CD4-positive, alpha-beta T cell treated with Interferon alpha-2 for 1 hour (primary cell): ENCODE measurements around the gene ABCC8.

Experiments used
- DNase-seq, 2 donors: peaks; one replicate each; pipeline ENCODE4 v3.0.0-alpha.2; 2020 to 2022

The ABCC8 gene

DNA sequence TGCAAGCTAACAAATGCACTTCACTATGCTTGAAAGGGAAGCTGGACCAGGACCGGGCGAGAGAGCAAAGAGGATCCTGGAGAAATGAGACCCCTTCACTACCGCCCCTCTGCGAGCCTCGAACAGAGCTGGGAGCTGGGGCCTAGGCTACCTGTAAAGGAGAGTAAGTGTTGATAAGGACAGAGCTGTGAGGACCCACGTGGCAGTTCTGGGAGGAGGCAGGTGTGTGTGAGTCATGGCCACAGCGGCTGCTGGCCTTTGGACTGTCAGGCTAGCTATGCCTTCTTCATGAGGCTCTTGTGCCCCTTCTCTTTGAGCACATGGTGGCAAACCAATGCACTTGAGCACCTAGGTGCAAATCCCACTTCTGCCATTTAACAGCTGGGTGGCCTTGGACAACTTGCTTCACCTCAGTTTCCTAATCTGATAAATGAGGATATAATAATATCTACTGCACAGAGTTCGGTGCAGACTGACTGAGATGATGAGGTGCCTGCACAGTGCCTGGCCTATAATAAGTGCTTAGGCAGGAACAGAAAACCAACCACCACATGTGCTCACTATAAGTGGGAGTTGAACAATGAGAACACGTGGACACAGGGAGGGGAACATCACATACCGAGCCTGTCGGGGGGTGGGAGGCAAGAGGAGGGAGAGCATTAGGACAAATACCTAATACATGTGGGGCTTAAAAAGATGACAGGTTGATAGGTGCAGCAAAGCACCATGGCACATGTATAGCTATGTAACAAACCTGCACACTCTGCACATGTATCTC lies 52.9 kb downstream of the ABCC8 start:
- DNase-seq, result no peak

DNA sequence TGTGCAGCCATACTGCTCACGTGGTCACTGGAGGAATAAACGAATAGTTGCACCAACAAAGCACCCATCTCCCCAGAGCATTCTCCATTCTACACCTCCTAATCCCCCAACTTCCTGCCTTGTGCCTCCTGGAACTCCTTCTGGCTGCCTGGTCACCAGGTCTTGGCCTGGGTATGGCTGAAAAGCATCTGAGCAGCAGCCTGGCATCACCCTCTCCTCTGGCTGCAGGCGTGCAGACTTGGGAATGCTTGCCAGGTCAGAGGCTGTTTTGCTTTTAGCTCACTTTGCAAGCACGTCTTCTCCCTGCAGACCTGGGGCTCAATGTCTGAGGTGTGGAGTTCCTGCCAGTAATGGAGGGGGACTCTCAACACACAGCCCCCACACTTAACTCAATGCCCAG lies 54.9 kb downstream of the ABCC8 start:
- no peak for DNase-seq

DNA sequence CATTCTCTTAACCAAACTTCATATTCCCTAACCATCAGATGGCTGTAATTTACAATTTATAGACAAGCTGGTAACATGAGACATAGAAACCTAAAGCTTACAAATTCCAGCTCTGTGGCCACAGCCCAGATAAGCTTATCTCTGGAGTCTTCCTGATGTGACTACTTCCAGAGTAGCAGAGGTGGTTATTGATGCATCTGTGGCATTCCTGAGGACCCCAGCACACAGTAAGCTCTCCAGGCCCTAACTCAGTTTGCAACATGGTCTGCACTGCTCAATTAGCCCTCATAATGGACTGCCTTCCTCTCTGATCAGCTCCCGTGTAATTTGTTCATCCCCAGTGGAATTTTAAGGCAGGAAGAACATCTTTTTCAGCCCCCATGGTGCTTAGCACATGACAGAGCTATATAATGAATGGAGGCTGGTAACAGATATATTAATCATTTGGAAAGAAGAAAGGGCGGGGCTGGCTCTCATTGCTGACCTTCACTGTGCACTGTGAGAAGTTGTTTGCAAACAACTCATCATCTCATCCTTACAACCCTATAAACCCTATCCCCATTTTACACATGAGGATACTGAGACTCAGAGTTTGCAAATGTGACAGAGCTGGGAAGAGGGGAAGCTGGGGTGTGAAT lies 58.1 kb downstream of the ABCC8 start:
- DNase-seq, result no peak

DNA sequence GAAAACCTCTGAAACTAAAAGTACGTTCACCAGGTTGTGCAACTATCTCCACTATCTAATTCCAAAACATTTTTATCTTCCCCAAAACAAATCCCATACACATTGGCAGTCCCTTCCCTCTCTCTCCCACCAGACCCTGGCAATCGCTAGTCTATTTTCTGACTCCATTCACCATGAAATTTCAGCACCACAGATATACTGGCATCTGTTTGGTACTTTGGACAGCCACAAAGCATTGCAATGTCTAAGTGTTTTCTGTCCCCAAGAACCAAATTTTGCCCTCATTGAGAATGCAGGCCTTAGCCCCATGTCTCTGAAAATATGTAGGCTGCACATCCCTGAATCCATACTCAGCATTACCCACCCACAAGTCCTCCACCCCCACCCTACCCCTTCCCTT lies 60.2 kb downstream of the ABCC8 start:
- no peak for DNase-seq

DNA sequence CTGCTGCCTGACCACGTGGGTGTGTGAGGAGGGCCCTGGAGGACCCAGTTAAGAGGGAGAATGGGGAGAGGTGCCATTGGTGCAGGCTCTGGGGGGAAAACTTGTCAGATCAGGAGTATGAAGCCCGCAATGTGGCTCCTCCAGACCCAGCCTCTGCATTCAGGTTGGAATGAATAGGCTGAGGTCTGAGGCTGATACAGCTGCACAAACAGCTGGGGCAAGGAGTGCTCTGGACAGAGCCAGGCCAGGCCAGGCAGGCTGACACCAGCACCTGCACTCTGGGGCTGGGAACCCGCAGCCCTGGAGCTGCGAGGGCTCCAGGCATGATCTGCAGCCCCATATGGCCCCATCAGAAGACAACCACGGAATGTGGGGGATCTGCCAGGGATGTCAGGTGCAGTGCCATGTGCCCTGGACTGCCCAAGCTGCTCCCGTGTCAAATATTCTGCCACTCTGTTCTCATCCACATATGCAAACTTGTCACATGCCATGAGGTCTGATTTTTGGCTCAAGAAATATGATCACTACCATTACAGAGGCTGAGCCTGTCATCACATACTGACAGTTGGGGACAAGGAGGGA lies 61.0 kb downstream of the ABCC8 start:
- no peak for DNase-seq

DNA sequence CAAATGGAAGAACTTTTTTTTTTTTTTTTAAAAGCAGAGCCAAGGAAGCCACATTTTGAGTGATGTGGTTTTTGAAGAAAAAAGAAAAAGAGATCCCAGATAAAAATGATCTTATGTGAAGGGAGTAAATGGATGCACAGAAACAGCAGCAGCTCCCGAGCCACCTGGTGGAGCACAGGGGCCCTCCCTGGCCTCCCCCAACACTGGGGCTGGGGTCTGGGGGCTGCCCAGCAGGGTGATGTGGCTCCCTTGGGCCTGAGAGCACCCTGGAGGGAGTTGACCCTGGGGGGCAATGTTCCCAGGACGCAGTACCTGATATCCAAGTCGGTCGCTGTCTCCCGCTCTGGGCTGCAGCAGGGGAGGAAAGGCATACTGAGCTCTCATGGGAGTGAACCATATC lies 61.7 kb downstream of the ABCC8 start:
- DNase-seq, result no peak

DNA sequence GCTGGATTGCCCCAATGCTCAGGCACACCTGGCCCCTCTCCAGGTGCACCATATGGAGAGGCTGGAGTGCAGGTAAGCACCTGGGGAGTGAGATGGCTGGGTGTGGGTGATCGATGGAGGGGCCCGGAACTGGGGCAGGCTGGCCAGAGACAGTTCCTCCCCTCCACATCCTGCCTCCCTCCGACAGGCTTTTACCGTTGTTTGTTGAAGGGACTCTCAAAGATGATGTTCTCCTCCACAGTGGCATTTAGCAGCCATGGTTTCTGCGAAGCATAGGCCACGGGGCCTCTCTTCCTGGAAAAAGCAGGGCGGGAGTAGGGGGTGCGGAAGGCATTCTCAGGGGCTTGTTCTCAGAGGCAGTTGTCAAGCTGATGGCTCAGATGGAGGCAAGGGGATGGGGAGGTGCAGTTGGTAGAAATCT lies 62.3 kb downstream of the ABCC8 start:
- no peak for DNase-seq

DNA sequence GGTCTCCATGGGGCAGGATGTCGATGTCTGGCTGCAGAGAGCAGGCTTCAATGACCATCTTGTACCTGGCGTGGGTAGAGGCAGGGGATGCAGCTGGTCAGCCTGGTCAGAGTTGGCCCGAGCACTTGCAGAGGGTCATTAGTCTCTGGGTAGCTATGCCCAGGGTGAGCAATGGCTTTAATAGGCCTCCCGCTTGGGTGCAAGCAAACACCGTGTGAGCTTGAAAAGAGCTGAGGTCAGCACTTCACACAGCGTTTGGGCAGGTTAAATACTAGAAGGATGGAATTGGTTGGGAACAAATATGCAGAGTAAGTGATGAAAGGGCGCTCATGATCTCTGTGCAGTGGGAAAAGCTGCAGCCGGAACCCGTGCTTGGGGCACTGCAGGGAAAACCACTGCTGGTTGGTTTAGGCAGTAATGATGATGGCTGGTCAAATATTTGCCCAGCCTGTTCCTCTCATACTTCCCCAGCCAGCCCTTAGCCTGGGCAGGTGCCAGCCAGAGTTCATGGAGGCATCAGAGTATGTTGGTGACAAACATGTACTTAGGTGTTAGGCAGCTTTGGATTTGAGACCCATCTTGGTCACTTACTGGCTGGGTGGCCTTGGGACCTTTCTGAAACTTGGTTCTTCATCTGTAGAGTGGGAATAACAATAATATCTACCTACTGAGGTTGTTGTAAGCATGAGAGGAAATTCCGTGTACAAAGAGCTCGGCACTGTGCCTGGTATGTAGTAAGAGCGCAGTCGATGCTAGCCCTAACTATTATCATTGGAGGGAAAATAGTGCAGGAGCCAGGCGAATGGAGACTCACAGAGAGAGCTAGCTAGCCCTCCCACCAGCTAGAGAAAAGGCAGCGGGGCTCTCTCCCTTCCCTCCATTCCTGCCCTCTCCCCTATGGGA lies 63.0 kb downstream of the ABCC8 start:
- DNase-seq, result no peak

DNA sequence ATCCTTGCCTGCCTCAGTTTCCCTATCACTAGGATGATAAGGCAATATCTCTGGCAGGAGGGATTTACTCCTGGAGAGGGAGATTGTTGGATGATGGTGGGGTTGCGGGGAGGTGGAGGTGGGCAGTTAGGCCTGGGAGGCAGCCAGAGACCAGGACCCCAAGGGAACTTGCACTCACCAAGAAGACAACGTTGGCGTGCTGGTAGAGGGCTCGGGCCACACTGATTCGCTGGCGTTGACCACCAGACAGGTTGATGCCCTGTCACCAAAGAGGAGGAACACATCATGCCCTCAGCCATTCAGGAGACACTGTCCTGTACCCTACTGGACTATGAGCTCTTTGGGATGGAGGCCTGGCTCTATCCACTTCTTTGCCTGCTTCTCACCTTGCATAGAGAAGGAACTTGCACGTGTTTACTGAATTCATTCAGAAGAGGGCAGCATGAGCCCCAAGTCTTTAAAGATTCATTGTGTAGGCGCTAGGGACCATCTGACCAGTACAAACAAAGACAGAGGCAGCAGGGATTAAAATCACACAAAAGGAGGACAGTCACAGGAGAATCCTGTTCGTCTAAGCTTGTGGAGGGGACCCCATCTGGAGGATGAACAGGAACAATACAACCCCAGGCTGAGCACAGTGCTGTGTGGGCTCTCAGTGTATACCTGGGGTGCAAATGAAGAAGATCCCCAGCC lies 64.0 kb downstream of the ABCC8 start:
- no peak for DNase-seq

DNA sequence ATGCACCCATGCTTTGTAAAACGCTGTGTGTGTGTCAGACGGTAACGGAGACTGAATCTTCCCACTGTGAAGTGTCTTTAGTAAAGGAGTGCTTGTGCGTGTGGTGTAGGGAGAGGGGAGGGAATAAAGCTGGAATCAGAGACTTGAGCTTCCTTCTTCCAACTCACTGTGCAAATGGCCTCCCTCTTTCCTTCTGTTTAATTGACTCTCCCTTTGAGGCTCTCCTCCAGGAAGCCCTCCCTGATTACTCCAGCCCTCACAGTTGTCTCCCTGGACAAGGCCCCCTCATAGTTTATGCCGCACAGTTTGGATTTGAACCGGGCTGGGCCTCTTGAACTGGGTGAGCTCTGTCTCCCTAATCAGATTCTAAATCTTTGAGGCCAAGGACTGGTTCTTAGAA lies 65.2 kb downstream of the ABCC8 start:
- DNase-seq, result no peak

DNA sequence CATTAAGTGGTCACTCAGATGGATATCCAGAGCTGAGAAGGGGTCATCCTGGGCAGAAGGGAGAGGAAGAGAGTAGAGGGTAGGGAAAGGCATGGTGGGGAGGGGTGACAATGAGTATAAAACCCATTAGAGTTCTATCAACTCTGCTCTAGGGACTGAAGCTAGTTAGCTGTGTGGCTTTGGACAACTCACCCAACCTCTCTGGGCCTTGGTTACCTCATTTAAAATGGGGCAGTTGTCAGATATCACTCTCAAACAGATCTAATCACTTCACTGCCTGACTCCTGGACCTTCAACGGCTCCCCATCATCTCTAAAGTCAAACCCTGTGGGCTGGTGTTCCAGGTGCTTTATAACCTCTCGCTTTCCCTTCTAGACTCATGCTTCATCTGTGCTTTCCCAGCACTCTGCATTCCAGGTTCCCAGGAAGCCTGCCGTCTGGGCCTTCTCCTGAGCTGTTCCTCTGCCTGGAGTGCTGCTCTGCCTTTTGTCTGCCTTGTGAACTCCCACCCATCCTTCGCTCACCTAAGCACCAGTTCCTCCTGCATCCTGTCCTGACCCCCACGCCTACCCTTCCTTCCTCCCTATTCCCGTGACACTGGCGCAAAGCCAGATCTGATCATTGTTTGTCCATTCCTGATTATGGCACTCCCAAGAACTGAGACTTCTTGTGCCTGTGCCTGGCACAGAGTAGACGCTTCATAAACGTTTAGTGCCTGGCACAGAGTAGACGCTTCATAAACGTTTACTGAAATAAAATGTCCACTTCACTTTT lies 65.9 kb downstream of the ABCC8 start:
- DNase-seq, result no peak

DNA sequence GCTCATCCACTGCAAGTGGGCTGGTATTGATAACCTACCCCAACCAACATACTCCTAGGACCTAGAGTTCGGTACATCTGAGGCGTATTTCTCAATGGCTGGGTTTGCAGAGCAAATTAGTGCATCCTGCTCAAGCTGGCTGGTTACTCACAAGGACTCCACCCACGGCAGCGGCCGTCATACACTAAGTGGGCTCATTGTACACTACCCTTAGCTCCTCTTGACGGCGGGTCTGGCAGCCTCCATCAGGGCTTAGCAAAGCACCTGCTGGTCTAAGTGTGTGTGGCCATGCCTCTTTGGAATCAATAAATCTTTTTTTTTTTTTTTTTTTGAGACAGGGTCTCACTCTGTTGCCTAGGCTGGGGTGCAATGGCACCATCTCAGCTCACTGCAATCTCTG lies 68.0 kb downstream of the ABCC8 start:
- DNase-seq, result no peak

DNA sequence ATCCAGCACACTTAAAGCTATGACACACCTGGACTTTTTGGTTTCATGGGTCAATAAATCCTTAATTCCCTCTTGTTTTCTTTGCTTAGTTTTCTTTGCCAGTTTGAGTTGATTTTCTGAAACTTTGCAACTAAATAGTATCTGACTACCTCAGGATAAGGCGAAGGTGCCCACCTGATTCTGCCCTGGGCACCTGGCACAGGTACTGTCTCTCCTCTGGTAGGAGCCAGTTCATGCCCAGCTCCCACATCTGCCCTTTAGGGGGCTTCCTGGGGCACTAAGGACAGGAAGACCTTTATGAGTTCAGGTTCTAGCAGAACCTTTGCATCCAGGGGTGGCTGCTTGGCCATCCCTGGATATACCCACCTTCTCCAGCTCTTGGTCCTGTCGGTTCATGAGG lies 68.6 kb downstream of the ABCC8 start:
- DNase-seq, result no peak

DNA sequence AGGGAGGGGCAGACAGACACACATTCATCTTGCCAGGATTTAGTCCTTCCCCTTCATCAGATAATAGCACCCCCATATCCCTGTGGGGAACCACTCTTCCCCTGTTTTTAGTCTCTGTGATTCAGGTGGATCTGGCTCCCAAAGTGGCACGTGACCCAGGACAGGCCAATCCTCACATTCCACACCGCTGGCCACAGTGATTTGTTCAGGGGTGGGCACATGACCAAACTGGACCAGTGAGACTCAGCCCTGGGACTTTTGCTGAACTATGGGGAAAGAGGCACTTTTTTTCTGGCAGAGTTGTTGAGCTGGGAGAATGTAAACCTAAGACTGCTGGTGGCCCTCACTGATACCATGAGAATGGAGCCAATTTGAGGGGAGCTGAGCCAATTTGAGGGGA lies 69.1 kb downstream of the ABCC8 start:
- no peak for DNase-seq

DNA sequence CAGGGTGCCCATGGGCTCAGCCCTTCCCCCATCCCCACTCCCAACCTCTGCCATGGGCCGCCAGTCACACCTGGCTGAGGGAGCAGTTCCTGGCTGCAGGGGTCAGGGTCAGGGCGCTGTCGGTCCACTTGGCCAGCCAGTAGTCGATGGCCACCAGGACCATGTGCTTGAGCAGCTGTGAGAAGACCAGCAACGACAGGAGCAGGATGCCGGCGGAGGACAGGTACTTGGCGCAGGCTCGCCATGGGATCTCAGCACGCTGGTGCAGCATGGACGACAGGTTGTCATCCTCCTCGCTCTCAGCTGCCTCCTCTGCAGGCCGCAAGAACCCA lies 69.9 kb downstream of the ABCC8 start:
- DNase-seq, result no peak

DNA sequence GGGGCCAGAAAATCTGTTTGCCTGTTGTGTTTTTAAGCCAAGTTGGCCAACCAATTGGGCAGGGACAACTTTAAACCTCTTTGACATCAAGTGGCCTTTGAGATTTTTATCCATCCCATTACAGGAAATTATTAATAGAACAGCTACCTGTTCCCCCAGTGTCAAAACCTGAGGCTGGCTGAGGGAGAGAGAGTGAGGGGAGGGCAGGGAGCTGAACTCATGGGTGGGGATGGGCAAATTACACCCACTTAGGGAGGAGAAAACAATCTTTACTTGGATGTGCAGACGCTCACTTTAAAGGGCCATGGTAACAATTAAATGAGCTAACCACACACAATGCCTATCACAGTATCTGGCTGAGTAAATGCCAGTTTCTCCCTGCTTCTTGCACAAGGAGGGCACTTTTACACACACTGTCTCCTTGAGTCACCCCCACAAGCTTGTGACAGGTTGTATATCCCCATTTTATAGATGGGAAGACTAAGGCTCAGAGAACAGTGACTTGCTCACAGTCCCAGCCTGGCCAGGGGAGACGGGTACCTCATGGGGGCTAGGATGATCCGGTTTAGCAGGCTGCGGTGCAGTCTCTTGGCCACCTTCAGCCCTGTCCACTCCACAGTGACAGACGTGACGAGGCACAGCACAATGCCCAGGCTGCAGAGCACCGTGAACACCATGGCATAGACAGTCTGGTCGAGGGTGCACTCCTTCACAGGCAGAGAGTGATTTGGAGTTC lies 70.4 kb downstream of the ABCC8 start:
- DNase-seq, result no peak

DNA sequence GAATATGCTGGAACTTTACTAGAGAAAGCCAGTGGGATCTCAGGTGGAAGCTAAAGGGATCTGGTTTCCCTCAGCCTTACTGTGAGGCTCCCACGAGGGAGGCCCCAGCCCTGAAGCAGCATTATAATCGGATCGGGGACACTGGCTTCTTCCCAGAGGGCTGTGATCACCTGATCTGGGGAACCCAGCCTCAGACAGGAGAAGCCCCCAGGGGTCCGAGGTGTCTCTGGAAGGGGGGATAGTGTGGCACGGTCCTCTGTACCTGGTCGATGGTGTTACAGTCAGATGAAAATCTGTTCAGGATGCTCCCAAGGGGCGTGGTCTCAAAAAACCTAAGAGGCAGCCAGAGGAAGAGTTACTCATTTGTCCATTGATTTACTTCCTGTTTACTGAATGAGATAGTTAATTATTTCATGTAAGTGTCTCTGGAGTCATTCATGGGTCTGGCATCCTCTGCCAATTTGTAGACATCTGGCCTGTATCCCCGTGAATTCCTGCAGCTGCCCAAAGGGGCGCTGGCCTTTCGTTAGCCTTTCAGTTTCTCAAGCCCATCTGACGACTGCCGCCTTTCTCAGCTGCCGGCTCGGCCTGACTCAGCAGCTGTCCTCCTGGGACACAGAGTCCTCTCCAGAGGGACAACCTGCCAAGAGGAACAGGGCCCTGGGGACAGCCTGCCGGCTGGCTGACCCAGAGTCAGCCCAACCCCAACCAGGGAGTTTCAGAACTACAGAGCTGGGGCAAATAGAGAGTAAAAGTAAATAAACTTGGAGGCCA lies 71.2 kb downstream of the ABCC8 start:
- no peak for DNase-seq

DNA sequence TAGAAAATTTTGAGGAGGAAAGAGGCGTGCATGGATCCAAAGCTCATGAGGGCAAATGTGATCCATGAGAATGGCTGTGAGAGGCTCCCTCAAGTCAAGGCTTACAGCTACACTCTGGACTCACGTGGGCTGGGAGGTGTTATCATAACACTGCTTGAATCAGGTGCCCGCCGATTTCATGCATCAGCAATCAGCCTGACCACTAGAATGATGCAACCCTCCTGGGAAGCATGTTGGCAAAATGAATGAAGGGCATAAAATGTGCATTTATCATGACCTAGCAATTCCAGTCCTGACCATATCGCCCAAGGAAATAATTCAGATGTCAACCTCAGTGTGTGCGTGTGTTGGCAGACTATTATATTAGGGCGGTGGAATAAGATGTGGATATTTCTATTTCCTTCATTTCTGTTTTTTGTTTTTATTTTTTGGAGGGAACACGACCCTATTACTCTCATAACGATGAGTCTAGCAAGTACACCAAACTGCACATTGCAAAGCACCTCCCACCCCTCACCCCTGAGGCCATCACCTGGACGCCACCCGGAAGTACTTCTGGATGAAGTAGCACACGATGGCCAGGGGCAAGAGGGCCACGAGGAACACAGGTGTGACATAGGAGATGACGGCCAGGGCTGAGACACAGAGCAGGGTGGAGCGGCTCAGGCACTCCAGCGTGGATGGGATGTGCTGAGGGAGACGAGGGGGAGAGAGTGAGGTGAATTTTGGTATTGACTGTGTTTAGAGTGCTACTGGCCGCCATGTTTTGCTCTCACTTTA lies 72.5 kb downstream of the ABCC8 start:
- no peak for DNase-seq

DNA sequence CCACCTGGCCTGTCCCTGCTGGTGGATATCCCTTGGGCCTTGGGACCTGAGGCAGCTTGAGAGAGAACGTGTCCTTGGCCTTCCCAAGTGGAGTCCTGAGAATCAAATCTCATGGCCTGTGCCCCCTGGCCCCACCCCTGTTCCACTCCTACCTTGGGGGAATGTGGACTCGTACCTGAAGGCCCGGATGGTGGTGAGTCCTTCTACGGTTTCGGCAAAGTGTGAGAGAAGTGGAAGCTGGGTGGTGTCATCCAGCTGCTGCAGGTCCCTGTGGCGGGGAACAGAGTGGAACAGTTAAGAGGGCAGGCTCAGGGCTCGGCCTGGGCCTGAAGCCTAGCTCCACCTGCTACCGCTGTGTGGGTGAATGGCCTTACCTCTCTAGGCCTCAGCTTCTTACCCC lies 74.2 kb downstream of the ABCC8 start:
- DNase-seq, result no peak

DNA sequence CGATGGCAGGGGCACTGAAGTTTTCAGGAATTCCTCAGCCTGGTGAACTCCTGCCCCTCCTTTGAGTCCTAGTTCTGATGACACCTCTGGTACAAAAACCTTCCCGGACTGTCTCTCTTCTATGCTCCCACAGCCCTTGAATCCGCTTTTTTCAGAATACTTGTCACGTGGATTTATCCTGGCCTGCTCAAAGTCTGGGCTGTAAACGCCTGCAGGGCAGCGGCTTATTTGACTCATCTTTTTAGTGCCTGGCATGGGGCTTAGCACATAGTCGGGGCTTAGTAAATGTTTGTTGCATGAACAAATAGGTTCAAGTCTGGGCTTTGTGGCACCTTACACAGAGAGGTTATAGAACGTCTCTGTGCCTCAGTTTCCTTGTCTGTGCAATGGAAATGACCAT lies 74.8 kb downstream of the ABCC8 start:
- DNase-seq, result no peak
